NCI-H774 (cell line): ENCODE data around the gene CLN6.
"Not testable (repeated sequence)": the region's sequence is repeated elsewhere in the genome, so short reads cannot be mapped to it uniquely, and the experiment has no call there.

ENCODE experiments used
- DNase-seq: peaks from one replicate; lab custom pipeline; 2025; lab: John Stamatoyannopoulos, UW

CLN6 gene

DNA sequence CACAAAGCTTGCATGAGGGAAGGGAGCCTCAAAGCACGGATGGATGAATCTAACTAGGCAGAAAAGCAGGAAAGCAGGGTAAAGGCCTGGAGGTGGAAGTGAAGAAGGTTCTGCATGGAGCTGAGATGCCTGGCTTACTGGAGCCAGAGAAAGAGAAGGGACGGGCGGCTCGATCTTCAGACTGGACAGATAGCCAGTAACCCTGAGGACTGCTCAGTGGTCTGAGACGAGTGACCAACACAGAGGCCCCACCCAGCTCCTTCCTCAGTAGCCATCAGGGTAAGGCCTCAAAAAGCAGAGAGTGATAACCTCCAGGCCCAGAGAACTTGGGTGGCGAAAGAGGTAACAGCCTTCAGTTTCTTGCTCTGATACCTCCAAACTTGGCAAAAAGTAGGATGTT, 6.4 kb downstream of the CLN6 start:
- no peak for DNase-seq

DNA sequence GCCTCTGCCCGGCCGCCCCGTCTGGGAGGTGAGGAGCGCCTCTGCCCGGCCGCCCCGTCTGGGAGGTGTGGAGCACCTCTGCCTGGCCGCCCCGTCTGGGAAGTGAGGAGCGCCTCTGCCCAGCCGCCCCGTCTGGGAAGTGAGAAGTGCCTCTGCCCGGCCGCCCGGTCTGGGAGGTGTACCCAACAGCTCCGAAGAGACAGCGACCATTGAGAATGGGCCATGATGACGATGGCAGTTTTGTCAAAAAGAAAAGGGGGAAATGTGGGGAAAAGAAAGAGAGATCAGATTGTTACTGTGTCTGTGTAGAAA, 7.1 kb downstream of the CLN6 start:
- DNase-seq = not testable (repeated sequence)

DNA sequence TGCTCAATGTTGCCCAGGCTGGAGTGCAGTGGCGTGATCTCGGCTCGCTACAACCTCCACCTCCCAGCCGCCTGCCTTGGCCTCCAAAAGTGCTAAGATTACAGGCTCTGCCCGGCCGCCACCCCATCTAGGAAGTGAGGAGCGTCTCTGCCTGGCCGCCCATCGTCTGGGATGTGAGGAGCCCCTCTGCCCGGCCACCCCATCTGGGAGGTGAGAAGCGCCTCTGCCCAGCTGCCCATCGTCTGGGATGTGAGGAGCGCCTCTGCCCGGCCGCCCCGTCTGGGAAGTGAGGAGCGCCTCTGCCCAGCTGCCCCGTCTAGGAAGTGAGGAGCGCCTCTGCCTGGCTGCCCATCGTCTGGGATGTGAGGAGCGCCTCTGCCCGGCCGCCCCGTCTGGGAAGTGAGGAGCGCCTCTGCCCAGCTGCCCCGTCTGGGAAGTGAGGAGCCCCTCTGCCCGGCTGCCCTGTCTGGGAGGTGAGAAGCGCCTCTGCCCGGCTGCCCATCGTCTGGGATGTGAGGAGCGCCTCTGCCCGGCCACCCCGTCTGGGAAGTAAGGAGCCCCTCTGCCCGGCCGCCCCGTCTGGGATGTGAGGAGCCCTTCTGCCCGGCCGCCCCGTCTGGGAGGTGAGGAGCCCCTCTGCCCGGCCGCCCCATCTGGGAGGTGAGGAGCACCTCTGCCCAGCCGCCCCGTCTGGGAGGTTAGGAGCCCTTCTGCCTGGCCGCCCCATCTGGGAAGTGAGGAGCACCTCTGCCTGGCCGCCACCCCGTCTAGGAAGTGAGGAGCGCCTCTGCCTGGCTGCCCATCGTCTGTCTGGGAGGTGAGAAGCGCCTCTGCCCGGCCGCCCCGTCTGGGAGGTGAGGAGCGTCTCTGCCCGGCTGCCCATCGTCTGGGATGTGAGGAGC, 7.7 kb downstream of the CLN6 start:
- not testable (repeated sequence) for DNase-seq

DNA sequence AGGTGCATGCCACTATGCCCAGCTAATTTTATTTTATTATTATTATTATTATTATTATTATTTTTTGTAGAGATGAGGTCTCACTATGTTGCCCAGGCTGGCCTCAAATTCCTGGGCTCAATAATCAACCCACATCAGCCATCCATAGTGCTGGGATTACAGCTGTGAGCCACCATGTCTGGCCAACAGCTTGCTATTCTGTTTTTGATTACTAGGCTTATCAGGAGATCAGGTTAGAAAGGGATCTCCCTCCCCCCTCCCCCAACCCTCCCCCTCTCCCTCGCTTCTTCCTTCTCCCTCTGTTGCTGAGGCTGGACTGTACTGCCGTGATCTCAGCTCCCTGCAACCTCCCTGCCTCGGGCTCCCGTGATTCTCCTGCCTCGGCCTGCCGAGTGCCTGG, 8.6 kb downstream of the CLN6 start:
- DNase-seq = no peak

DNA sequence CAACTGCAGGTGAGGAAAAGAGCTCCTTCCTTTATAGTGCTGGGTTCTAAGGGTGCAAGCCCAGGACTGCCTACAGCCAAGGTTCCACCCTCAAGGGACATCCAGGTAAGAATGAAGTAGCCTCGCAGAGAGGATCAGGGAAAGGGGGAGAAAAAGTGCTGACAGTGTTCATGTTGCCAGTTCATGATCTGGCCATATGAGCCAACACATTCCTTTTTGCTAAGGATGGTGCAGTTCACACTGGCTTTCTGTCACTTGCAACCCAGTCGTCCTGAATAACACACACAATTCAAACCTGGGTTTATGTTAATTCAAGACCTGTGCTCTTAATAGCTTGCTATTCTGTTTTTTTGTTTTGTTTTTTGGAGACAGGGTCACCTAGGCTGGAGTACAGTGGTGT, 9.0 kb downstream of the CLN6 start:
- DNase-seq = no peak

DNA sequence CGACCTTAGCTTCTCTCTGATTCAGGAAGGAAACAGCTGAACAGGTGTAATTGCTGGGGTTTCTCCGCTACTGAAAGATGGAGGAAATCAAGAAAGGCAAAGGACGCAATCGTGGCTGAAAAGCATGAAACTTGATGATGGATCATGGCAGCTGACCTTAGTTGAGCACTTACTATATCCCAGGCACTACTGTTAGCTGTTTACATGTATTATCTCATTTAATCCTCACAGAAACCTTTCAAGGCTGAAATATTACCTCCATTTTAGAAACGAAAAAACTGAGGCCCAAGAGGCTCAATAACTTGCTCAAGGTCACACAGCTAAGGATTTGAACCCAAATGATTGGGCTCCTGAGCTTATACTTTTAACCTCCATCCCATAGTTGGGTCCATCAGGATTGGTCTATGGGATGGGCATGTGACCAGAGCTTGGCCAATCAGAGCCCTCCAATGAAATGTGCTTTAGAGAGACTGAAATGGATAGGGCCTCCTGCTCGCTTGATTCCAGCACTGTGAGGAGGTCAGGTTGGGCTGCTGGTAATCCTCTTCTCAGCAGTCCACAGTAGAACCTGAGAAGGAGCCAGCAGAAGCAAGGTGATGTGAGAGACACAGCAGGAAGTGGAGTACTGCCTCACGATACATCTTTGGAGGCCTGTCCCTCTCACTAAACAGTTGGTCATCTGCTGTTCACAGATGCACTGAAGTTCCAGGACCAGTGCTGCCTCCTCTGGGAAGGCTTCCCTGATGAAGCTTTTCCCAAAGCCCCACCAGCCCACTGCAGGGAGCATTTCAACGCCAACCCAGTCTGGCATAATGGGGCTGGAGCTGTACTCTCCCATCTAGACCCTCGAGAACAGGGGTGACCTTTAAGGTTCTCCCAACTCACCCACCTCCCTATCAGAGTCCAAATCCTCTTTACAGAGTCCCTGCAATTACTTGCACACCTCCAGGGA, 10.4 kb downstream of the CLN6 start:
- DNase-seq = no peak

DNA sequence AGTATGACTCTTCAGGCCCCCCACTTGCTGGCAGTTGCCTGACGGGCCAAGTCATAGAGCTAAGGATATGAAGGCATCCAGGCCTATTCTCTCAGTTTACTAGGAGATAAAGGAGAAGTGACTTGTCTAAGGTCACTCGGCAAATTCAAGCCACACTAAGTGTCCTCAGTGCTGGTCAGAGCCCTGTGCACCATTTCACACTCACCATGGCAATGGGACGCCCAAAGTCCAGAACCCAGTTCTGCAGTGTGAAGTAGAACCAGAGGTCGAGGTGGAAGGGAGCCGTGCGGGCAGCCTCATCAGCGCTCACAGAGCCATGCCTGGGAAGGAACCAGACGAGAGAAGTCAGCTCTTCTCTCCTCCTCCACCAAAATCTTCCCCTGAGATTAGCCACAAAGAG, 11.2 kb downstream of the CLN6 start:
- DNase-seq = no peak

DNA sequence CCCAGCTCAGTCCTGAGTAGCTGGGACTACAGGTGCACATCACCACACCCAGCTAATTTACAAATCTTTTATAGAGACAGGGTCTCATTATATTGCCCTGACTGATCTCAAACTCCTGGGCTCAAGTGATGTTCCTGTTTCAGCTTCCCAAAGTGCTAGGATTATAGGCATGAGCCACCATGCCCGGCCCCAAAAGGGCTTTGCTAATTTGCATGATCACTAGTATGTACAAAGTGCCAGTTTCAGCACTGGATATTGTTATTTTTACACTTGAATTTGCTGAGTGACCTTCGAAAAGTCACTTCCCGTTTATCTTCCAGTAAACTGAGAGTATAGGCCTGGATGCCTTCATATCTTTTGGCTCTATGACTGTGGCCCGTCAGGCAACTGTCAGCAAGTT, 12.2 kb downstream of the CLN6 start:
- DNase-seq = no peak

DNA sequence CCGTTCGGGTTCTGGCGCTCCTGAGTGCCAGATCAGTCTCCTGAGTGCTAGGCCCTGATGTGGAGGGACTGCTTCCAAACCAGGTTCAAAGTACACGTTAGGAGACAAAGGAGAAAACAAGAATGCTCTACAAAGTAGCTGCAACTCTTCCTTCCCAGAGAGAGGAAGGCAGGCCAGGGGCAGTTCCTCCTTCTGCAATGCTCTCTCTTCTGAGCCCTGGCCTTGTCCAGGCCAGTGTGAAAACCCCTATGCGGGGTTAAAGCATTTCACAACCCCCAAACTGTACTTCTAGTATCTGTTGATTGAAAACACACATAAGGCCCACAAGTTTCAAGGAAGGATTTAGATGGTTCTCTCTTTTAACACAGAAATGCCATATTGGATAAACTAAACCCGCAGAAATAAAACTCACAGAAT, 14.7 kb downstream of the CLN6 start:
- no peak for DNase-seq

DNA sequence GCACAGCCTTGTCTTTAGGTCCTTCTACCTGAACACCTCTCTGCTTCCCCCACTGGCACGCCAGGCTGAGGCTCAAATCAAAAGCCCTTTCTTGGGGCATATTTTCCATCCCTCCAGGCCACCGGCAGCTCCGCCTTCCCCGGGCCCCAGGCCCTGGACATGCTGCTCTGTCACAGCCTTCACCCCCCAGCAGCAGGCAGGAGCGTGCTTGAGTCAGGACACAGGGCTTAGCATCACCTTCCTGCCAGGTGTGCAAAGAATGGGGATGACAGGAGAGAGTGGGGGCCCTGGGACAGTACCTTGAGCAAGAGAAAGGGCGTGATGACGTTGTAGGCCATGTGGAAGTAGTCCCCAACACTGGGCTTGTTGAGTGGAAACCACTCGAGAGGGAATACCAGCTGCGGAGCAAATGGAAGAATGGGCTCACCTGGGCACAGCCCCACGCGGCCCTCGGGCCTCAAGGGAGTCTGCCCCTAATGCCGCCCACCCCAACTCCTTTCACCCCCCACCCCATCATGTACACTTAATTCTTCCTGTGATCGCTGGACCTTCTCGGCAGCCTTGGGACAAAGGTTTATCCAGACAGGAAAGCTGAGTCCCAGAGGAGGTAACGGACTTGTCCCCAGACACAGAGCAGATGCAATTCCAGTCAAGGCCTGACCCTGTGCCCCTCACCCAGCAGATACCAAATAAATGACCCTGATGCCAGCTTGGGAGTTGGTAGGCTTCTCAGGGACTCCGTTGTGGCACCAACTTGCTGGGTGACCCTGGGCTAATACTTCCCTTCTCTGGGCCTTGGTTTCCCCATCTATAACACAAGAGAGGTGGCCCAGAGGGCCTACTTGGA, 15.3 kb downstream of the CLN6 start:
- no peak for DNase-seq

DNA sequence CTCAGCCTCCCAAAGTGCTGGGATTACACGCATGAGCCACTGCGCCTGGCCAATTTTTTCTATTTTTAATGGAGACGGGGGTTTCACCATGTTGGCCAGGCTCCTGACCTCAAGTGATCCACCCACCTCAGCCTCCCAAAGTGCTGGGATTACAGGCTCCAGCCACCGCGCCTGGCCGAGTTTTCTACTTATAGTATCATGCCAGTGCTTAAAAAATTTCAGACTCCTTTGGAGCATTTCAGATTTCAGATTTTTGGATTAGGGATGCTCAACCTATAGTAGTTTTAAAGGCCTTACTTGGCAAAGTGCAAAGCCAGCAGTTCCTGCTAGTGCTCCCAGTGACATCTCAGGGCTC, 16.1 kb downstream of the CLN6 start:
- DNase-seq = not testable (repeated sequence)

DNA sequence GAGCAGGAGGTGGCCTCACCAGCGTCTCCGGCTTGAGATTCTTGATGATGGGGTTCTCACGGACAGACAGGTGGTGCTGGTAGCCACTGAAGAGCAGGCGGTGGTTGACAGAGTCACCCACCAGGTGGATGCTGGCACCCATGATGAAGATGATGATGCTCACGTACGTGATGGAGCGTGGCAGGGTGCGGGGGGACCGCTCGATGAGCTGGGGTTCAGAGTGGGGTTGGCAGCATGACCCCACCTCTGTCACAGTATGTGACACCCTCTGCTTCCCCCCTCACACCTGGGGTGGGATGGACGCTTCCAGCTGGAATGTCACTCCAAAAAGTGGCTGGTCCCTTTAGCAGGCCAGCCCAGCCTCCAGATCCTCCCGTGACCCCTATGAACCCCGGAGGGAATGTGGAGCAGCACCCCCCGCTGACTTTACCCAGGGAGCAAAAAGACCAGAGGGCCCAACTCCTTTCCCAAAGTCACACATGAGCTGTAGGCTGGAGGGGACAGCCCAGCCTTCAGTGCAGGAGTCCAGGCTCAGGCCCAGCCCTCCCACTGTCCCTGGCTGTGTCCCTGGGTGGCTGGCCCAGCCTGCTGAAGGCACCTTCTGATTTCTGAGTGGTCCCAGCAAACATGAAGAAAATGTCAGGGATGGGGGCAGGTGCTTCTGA, 17.7 kb downstream of the CLN6 start:
- DNase-seq = no peak

DNA sequence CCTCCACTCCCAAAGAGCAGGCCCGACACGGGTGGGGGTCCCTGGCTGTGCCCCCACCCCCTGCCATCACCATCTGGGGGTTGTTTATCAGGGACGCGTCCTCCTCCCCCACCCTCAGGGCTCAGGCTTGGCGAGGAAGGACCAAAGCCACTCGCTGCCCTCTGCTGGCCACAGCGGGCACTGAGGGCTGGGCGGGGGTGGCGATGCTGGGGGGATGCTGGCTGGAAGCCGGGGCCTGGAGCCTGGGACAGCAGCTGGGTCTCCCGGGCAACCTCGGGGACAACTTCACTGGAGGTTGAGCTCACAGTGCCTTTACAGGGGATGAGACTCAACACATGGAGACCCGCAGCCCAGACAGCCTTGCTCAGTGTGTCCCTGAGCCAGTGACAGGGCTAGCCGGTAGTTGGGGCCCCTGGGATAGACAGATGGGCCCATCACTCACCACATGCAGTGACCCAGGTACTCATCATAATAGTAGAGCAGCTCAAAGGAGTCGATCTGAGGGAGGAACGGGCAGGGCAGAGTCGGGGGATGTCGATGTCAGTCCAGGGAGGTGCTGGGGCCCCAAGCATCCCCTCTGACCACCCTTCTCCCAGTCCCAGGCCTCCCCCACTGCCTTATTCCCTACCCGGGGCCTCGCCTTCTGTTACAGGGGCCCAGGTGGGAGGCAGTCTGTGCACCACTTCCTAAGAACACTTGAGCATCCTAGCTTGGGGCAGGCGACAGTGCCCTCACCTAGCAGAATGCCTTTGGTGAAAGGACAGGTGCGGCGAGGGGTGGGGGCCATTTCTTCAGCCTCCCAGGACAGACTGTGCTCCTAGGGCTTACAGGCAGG, 18.5 kb downstream of the CLN6 start:
- DNase-seq = no peak

DNA sequence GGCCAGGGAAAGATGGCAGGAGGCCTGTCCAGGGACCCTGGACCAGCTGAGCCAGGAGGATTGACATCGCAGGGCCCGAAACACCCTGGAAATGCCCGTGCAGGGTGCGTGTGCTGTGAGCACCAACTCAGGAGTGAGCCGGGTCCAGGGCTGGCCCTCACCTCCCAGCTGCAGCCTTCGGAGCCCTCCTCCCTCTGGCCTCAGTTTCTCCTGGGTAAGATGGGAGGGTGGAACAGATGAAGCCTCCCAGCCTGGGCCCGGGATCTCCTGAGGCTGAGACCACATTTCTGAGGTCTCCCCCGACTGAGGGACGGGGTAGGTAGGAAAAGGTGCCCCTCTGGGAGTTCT, 19.1 kb downstream of the CLN6 start:
- no peak for DNase-seq

DNA sequence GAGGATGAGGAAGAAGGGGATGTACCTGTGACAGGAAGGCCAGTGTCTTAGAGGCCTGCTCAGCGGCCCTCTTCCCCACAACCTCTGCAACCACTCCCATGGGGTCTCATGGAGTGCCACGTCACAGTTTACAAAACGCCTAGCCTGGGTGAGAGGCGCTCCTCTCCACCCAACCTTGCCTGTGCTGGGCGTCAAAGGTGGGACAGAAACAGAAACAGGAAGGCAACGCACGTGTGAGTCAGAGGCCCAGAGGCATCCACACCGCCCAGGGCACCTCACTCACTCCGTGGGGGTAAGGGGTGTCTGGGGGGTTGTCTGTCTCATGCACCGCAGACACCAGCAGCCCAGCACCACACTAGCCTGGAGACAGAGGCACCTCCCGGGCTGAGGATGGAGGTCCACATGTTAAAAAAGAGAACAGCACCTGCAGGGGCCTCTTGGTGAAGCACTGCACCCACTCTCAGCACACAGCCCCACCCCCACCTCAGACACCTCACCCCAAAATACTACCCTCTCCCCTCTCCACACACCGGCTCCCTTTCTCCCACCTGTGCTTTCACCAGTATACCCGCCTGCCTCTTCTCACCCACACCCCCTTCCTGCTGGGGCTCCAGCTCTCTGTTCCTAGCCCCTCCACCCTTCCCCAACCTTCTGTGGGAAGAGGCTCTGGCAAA, 19.7 kb downstream of the CLN6 start:
- no peak for DNase-seq

DNA sequence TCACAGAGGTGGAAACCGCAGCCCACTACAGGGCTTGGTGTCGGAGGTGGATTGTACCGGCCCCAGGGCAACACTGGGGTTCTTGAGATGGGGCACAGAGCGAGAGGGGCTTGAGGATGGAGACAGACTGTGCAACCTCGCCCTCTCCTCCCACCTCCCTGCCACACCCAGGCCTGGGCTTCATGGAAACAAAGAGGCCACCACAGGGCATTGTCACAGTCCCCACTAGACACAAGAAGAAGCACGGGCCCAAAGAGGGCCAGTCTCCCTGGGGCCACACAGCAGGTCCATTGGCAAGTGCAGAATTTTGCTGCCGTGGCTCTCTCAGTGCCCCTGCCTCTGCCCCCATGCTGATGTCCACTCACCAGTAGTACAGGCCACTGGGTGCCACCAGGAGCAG, 20.3 kb downstream of the CLN6 start:
- no peak for DNase-seq

DNA sequence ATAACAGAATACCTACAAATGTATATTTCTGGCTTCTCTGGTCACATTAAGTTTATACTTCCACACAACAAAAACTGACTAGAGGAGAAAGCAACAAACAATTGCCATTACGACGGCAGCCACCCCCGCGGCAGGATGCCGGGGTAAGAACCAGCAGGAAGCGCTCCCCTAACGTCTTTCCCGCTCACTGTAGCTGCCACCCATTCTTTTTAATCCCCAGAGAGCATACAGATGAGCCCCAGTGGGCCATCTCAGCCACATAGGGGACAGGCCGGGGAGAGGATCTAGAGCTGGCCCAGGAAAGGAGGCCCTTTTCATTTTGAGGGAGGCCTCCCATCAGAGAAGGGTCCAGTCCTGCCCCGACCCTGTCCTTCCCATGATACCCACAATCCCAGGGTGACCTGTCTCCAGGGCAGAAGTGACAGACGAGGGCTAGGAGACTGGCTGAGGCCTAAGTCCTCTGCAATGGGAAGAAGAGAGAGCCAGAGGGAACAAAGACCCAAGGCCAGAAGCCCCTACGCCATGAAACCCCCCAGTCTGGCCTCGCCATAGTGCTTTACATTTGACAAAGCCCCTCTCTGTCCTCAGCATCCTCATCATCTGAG, 20.8 kb downstream of the CLN6 start:
- DNase-seq = no peak

DNA sequence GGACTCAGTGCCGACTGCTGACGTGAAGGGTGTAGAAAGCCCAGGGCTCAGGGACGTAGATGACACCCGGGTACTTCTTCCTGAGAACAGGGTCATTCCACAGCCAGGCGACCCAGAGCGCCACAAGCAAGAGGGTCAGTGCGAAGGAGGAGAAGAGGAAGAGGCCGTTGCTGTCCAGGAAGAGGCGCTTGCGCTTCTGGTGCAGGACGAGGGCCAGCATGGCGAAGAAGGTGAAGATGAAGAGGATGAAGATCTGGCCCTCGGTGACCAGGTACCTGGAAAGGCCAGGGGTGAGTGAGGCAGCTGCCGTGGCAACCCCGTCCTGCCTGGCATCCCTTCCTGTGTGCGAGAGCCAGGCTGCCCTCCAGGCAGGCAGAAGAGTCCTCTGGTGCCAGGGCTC, 21.4 kb downstream of the CLN6 start:
- no peak for DNase-seq

DNA sequence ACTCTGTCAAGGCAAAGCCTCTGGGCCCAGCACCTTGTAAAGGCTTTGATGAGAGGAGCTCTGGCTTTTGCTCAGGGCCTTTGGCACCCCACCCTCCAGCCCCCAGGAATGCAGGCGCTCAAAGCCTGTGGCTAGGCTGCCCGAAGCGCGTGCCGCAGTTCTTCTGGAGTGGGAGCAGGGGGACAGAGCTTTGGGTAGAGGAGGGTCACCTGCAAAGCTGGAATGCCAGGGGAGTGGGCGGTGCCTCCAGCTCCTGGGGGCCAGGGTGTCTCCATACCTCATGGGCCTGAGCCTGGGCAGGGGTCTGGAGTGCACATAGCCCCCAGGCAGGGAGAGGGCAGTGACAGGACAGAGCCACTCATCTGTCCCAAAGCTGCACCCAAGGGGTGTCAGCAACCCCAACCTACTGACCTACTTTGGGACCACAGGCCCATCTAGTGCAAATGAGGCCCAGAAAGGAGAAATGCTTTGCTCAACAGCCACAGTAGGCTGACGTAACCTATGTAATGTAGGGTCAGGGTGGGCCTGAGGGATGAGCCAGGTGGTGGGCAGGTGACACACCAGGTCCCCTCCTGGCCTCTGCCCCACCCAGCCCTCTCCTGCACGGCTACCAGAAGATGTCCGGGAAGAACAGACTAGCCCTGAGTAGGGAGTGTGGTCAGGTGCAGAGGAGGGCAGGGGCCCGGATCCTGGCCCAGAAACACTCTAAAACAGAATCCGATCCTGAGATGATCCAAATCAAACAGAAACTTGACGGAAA, 22.2 kb downstream of the CLN6 start:
- no peak for DNase-seq
